A673 (cell line): ENCODE results near the gene TBC1D19.

ENCODE experiments used
- CTCF ChIP-seq: fragments of 300-800, 200-600 bp; sonication (generic); conservative IDR thresholded peaks from 2 replicates; pipeline ENCODE4 v1.5.1; 2017; ENCODE audit warnings: low read depth, mild to moderate bottlenecking, antibody characterized with exemption, low read length, moderate library complexity, mixed read lengths
- EZH2 ChIP-seq: fragments of 200-600 bp; sonication (generic); IDR thresholded peaks from 2 replicates; pipeline ENCODE4 v1.6.1; 2017; ENCODE audit warnings: borderline replicate concordance, low read depth, mild to moderate bottlenecking, mixed read lengths, antibody characterized with exemption, low read length; ENCODE audit not compliant: poor library complexity, severe bottlenecking

- TF ChIP-seq EZH2: no peak
- TF ChIP-seq CTCF: no peak
Observed at GRCh38 chr4:26804925-26805324, 221.0 kb downstream of the TBC1D19 start.
